Lung (tissue), 12 donors: ENCODE results near the gene TCL1B. TPM values are rescaled to one million over a fixed set of nuclear protein-coding genes. Genes with fewer than 3 reads are reported as not detected.

Experiments
- ATAC-seq: fragments of 200-7000 bp; cut with Tn5 transposase; one replicate; pipeline ENCODE4 v1.9.1; 2020; ENCODE audit warnings: moderate number of reproducible peaks; ENCODE audit not compliant: insufficient read depth, low FRiP score
- DNase-seq, 3 donors: peaks; one replicate each; pipeline ENCODE4 v3.0.0-alpha.2; 2013 to 2017
- H3K27ac ChIP-seq, 2 donors: one replicate each; pipeline ENCODE4 v1.5.1; 2013; ENCODE audit warnings: mild to moderate bottlenecking in 2 of 2, moderate library complexity in 2 of 2, control low read depth in 1 of 2, inconsistent platforms in 1 of 2, low read depth in 1 of 2, low read length in 1 of 2
- H3K27me3 ChIP-seq, 3 donors: one replicate each; pipeline ENCODE4 v1.5.1; 2013; ENCODE audit warnings: low read length in 2 of 3; ENCODE audit not compliant: control insufficient read depth in 3 of 3, insufficient read depth in 3 of 3
- H3K36me3 ChIP-seq, 4 donors: one replicate each; pipeline ENCODE4 v1.5.1; 2013; ENCODE audit warnings: low read length in 4 of 4, mild to moderate bottlenecking in 1 of 4, moderate library complexity in 1 of 4; ENCODE audit not compliant: control insufficient read depth in 4 of 4, insufficient read depth in 4 of 4
- H3K4me1 ChIP-seq, 5 donors: one replicate each; pipeline ENCODE4 v1.5.1; 2013; ENCODE audit warnings: low read length in 5 of 5, mild to moderate bottlenecking in 2 of 5, moderate library complexity in 1 of 5; ENCODE audit not compliant: control insufficient read depth in 5 of 5, insufficient read depth in 5 of 5
- H3K4me3 ChIP-seq: one replicate; pipeline ENCODE4 v1.5.1; 2013; ENCODE audit warnings: mild to moderate bottlenecking, control low read depth, moderate library complexity
- H3K9ac ChIP-seq, 2 donors: one replicate each; pipeline ENCODE4 v1.5.1; 2013; ENCODE audit warnings: low read length in 2 of 2, control low read depth in 1 of 2; ENCODE audit not compliant: insufficient read depth in 1 of 2
- H3K9me3 ChIP-seq, 4 donors: one replicate each; pipeline ENCODE4 v1.5.1; 2013; ENCODE audit warnings: low read length in 3 of 4, mild to moderate bottlenecking in 1 of 4, moderate library complexity in 1 of 4; ENCODE audit not compliant: control insufficient read depth in 4 of 4, insufficient read depth in 3 of 4
- CTCF ChIP-seq: IDR thresholded peaks from 2 replicates; pipeline ENCODE4 v1.5.1; 2012; ENCODE audit warnings: mild to moderate bottlenecking; ENCODE audit errors: control extremely low read depth, extremely low read depth
- WGBS, 2 donors: extraction: QIAGEN DNeasy Blood & Tissue Kit; methylation state at CpG; one replicate each; pipeline ENCODE4 v1.1.7; 2013; 5-methylcytosine and 5-hydroxymethylcytosine counted together
- polyA plus RNA-seq, 2 donors: library from polyadenylated mRNA; stranded (reverse); fragments of 200-250 nt; gene quantifications; one replicate each; pipeline ENCODE4 v1.2.1, GENCODE V29; 2013
- total RNA-seq, 2 donors: library from RNA; depleted of rRNA in 1 of 2; stranded (reverse); fragments of >200 nt in 1 of 2; gene quantifications; one replicate each; pipeline ENCODE4 v1.2.1, GENCODE V29; 2014 to 2021
- donor health status: control.
- donor health status: control.
- donor health status: Bipolar disorder and iron deficiency.
- donor health status: healthy.
- donor health status: DM: yes; HTN: yes; CAD: no.

Gene TCL1B
- total and polyA plus RNA-seq, 4 donors = 0.03 to 0.28 TPM; not detected in 2

DNA sequence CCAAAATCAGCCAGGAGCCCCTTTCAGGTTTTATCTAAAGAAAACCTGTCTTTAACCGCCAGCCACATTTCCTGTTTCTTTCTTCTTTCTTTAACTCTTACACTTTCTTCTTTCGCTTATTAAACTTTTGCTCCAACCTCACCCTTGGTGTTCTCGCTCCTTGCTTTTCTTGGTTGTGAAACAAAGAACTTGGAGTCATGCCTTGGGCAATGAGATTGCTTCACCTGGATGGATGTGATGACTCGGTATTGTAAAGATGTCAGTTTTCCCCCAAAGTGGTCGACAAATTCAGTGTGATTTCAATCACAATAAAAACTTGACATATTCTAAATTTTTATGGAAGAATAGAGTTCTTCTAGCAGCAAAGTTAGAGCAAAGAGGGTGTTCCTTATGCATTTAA lies 43.9 kb downstream of the TCL1B start:
- no peak overlapping the region for H3K4me3 ChIP-seq
- no peak for ATAC-seq
- no peak overlapping the region for H3K27ac ChIP-seq
- H3K27me3 ChIP-seq = no peaks in the 10 kb centered on the region
- peaks cover 0 to 3% (median 0%) of the 10 kb centered on the region in 4 donors for H3K9me3 ChIP-seq
- no peaks in the 10 kb centered on the region for H3K36me3 ChIP-seq
- no peak for DNase-seq
- no peak for TF ChIP-seq CTCF
- 90 to 94% methylated on average over 5 of the region's 5 CpGs for WGBS, 2 donors
- no peak overlapping the region for H3K9ac ChIP-seq
- no peaks in the 10 kb centered on the region for H3K4me1 ChIP-seq

- no peaks in the 10 kb centered on the region for H3K36me3 ChIP-seq
- TF ChIP-seq CTCF = no peak
- H3K4me1 ChIP-seq = no peaks in the 10 kb centered on the region
- no peak overlapping the region for H3K27ac ChIP-seq
- no peaks in the 10 kb centered on the region for H3K27me3 ChIP-seq
- 93 to 96% methylated on average over 1 of the region's 1 CpG for WGBS, 2 donors
- no peak overlapping the region for H3K9ac ChIP-seq
- DNase-seq (no peak), ATAC-seq (no peak)
- H3K9me3 ChIP-seq = peaks cover 0 to 3% (median 0%) of the 10 kb centered on the region in 4 donors
- no peak overlapping the region for H3K4me3 ChIP-seq
These were observed 47.0 kb downstream of the TCL1B start for GRCh38 chr14:95733212-95733611.

GRCh38 chr14:95739356-95739755 lies 53.1 kb downstream of the TCL1B start:
- Histone ChIP-seq H3K4me3 (no peak overlapping the region), H3K27me3 (peaks cover 0 to 2% (median 0%) of the 10 kb centered on the region in 3 donors), H3K9me3 (peaks cover 0 to 3% (median 0%) of the 10 kb centered on the region in 4 donors), H3K36me3 (no peaks in the 10 kb centered on the region), H3K27ac (no peak overlapping the region), H3K9ac (no peak overlapping the region), H3K4me1 (no peaks in the 10 kb centered on the region)
- DNase-seq (no peak), ATAC-seq (no peak)
- WGBS, 2 donors = 65 to 71% methylated on average over 1 of the region's 1 CpG
- no peak for TF ChIP-seq CTCF

DNA sequence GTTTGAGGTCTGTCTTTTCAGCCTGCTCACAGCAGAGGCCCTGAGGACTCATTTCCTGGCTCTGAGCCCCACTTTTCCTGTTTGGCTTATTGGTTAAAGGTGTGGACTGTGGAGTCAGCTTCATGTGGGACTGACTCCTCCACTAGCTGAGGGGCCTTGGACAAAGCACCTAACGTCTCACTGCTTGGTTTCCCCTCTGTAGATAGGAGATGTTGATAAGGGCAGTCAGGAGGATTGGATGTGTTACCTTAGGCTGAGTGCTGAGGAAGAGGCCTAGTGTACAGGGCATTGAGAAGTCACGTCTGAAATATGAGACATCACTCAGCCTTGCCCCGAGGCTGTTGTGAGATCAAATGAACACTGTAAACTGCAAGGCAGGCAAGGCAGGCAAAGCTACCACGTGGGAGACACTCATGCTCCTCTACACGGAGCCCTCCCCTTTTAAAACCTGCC lies 54.8 kb downstream of the TCL1B start:
- no peak for TF ChIP-seq CTCF
- Histone ChIP-seq H3K27ac (no peak overlapping the region), H3K4me1 (no peaks in the 10 kb centered on the region), H3K9ac (no peak overlapping the region), H3K27me3 (peaks cover 0 to 2% (median 0%) of the 10 kb centered on the region in 3 donors), H3K36me3 (no peaks in the 10 kb centered on the region), H3K4me3 (no peak overlapping the region), H3K9me3 (peaks cover 0 to 6% (median 0%) of the 10 kb centered on the region in 4 donors)
- ATAC-seq = no peak
- 22 to 31% methylated on average over 5 of the region's 5 CpGs for WGBS, 2 donors
- peak in 2 of 3 donors; percentile 20 to 26 for DNase-seq
